GM12801 (cell line): ENCODE results near the gene GMIP.

Experiments
- TF ChIP-seq, protein P1 (sequence below): IDR thresholded peaks from one replicate; pipeline ENCODE4 v1.5.1; 2011; ENCODE audit warnings: control low read depth; ENCODE audit not compliant: insufficient read length; ENCODE audit errors: extremely low read depth

GMIP gene

DNA sequence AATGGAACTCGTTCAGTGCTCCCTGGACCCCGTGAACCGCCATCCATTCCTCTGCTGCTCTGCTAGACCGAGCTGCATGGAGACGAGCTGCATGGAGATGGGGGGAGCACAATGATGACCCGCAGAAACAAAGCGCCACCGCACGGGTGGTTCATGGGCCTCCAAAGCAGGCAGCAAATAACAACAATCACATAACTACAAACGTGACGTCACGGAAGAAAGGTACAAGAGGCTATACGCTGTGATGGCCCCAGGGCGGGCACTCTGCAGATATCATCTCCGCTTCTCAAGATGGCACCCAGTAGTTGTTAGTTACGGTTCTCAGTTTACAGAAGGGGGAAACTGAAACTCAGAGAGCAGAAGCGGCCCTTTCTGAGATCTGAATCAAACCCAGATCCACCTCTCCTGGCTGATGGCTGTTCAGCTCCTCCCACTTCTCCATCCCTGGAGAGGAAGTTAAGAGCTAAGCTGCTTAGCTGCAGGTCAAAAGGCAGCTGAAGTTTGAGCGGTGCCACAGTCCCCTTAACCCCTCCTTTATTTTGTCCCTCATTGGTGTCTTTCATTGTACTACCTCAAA is 18.3 kb upstream of the GMIP start:
- TF ChIP-seq, protein P1, sequence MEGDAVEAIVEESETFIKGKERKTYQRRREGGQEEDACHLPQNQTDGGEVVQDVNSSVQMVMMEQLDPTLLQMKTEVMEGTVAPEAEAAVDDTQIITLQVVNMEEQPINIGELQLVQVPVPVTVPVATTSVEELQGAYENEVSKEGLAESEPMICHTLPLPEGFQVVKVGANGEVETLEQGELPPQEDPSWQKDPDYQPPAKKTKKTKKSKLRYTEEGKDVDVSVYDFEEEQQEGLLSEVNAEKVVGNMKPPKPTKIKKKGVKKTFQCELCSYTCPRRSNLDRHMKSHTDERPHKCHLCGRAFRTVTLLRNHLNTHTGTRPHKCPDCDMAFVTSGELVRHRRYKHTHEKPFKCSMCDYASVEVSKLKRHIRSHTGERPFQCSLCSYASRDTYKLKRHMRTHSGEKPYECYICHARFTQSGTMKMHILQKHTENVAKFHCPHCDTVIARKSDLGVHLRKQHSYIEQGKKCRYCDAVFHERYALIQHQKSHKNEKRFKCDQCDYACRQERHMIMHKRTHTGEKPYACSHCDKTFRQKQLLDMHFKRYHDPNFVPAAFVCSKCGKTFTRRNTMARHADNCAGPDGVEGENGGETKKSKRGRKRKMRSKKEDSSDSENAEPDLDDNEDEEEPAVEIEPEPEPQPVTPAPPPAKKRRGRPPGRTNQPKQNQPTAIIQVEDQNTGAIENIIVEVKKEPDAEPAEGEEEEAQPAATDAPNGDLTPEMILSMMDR, result no peak

DNA sequence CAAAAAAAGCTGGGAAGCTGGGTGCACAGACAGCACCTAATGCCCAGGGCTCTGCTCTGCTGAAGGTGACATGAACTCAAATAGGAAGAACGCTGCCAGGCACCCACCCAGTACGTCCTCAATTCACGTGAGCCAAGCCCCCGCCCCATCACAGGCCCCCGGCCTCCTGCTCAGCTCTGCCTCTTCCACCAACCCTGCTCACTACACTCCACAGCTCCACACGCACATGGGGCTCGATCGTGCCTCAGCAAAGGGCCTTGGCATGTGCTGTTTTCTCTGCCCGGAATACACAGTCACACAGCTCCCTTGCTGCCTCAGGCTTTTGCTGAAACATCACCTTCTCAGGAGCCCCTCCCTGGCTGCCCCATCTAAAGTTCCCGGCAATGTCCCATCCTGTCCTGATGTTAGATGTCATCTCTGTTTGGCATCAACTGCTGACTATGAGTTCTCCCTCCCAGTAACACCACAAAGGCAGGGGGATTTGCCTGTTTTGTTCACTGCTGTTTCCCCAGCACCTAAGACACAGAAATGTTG is 17.8 kb upstream of the GMIP start:
- TF ChIP-seq, protein P1, result no peak

DNA sequence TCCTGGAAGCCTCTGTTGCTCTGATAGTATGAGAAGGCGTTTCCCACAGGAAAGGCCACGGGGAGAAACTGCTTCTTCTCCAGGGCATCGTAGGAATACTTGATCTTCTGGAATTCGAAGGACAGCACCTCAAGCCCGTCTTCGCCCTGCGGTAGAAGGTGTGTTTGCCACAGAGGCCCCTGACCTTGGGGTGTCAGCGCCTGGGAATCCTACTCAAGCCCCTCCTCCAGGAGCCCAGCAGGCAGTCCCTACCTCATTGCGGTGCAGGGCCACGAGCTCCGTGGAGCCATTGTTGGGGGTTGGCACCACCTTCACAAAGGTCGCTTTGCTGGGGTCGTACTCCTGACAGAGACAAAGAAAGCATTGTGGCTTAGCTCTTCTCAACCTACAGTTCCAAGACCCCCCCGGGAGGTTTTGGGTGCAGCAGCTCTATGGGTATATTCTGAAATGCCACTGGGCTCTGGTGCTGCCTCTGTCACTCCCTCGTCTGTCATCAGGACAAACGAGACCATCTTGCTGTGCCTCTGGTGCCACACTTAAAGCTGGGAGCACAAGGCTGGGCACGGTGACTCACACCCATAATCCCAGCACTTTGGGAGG is 16.3 kb upstream of the GMIP start:
- TF ChIP-seq, protein P1, result no peak

DNA sequence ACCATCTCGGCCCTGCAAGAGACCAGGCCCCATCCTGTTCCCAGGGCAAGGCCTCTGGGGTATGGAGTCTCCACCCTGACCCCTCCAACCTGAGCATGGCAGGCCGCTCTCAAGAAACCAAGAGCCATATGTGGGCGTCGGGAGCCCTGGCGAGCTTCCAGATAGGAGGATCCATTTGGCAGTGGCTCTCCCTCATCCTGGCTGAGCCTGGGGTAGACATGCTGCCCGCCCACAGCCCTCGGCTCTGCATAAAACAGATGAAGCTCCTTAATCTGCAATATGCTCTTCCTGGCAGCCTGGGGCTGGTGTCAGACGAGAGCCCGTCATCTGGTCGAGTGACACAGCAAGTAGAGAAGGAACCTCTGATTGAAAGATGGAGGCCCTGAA is 13.9 kb upstream of the GMIP start:
- TF ChIP-seq, protein P1, result no peak

- TF ChIP-seq, protein P1, result no peak
These were observed 13.3 kb upstream of the GMIP start for GRCh38 chr19:19656451-19657396.

DNA sequence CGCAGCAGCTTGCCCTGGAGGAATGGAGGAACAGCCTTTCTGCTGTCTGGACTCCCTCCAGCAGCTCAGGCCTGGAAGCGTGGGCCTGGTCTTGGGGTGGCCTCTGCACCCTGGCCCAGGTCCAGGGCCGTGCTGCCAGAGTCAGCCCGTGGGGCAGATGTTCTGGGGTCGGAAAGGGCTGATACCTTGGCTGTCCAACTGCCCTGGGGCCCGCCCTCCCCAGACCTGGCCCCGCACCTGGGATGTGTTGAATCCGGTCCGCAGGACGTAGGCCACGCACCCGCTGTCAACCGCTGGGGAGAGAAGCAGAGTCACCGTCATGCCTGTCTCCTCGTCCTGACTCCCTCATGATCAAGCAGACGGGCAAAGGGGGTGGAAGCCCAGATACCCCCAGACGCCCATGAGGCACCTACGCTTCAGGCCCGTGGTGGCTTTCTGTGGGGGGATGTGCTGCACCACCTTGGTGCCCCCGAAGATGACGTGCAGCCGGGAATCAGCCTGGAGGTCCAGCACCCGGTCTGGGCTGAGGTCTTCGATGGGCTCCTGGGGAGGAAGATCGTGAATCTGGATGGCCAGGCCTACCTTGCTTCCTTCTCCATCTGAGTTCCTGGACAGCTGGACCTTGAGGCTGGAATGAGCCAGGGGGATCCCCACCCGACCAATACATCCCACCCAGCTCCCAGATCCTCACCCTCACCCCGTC is 12.3 kb upstream of the GMIP start:
- TF ChIP-seq, protein P1, result no peak

- TF ChIP-seq, protein P1, result no peak
These were observed 11.7 kb upstream of the GMIP start for GRCh38 chr19:19655051-19655594.
